Small intestine (tissue), 7 donors: ENCODE data around the gene NCOA3. TPM values are rescaled to one million over a fixed set of nuclear protein-coding genes. Genes with fewer than 3 reads are reported as not detected.

Experiments used
- DNase-seq, 2 donors: peaks; one replicate each; pipeline versions ENCODE4 v3.0.0 to v3.0.0-alpha.2; 2013
- FAIRE-seq: peaks from 2 replicates; lab custom pipeline; 2012; peaks lifted over from hg19 to GRCh38; lab: Jason Lieb, UNC
- H3K27ac ChIP-seq, 3 donors: one replicate each; pipeline ENCODE4 v1.5.1; 2013; ENCODE audit warnings: low read length in 2 of 3, mild to moderate bottlenecking in 2 of 3, control low read depth in 1 of 3, inconsistent platforms in 1 of 3, low read depth in 1 of 3, moderate library complexity in 1 of 3
- H3K27me3 ChIP-seq, 3 donors: one replicate each; pipeline ENCODE4 v1.6.1; 2013; ENCODE audit warnings: low read length in 3 of 3, inconsistent platforms in 1 of 3; ENCODE audit not compliant: control insufficient read depth in 3 of 3, insufficient read depth in 3 of 3
- H3K36me3 ChIP-seq, 3 donors: one replicate each; pipeline ENCODE4 v1.6.1; 2013; ENCODE audit warnings: low read length in 3 of 3, inconsistent platforms in 1 of 3, low read depth in 1 of 3, mild to moderate bottlenecking in 1 of 3, moderate library complexity in 1 of 3; ENCODE audit not compliant: control insufficient read depth in 3 of 3, insufficient read depth in 2 of 3
- H3K4me1 ChIP-seq, 3 donors: one replicate each; pipeline ENCODE4 v1.6.1; 2013; ENCODE audit warnings: low read length in 2 of 3, inconsistent platforms in 1 of 3, low read depth in 1 of 3, mild to moderate bottlenecking in 1 of 3, moderate library complexity in 1 of 3; ENCODE audit not compliant: control insufficient read depth in 3 of 3, insufficient read depth in 2 of 3
- H3K4me3 ChIP-seq, 3 donors: one replicate each; pipeline ENCODE4 v1.5.1; 2013; ENCODE audit warnings: low read length in 3 of 3, control low read depth in 1 of 3, inconsistent platforms in 1 of 3, low read depth in 1 of 3, mild to moderate bottlenecking in 1 of 3, moderate library complexity in 1 of 3
- H3K9me3 ChIP-seq, 2 donors: one replicate each; pipeline ENCODE4 v1.6.1; 2013; ENCODE audit warnings: low read depth in 1 of 2, low read length in 1 of 2; ENCODE audit not compliant: control insufficient read depth in 2 of 2, insufficient read depth in 1 of 2
- WGBS, 3 donors: extraction: QIAGEN DNeasy Blood & Tissue Kit; methylation state at CpG; one replicate each; pipeline ENCODE4 v1.1.7; 2013; 5-methylcytosine and 5-hydroxymethylcytosine counted together
- polyA plus RNA-seq, 4 donors: library from polyadenylated mRNA; stranded (reverse) in 3 of 4; unstranded in 1 of 4; fragments of 200-250 nt in 3 of 4; fragments of 120-200 nt in 1 of 4; gene quantifications; one replicate each; pipeline versions ENCODE4 v1.2.1 to v1.2.3, GENCODE V29; 2013
- donor health status: healthy with polysubstance abuse.
- donor health status: control.
- donor health status: control.
- donor health status: Bipolar disorder and iron deficiency.
- donor health status: healthy.

Gene NCOA3
- polyA plus RNA-seq, 4 donors: 3.4 to 14.9 (median 5.1) TPM

- no peak overlapping the region for H3K4me3 ChIP-seq
- no peak for FAIRE-seq
Observed at GRCh38 chr20:47706345-47706744, 204.7 kb downstream of the NCOA3 start.

More at GRCh38 chr20:47706345-47706744, 204.7 kb downstream of the NCOA3 start:
- Histone ChIP-seq H3K4me1 (peaks cover 0 to 5% (median 0%) of the 10 kb centered on the region in 3 donors), H3K27me3 (no peaks in the 10 kb centered on the region), H3K36me3 (peaks cover 0 to 20% (median 0%) of the 10 kb centered on the region in 3 donors), H3K27ac (no peak overlapping the region), H3K9me3 (no peaks in the 10 kb centered on the region)
- 85 to 93% (median 87%) methylated on average over 5 of the region's 5 CpGs for WGBS, 3 donors
- DNase-seq: no peak

Other genes starting within 250 kb of the NCOA3 start
- gene ZMYND8, start 145.2 kb upstream of the NCOA3 start, polyA plus RNA-seq: 10 to 100 TPM in 3 of 4 donors, 1 to 10 TPM in 1; 9.2 to 27.1 (median 16.3) TPM